NCI-H345 (cell line): ENCODE measurements around the gene ATCAY.
"Not testable (repeated sequence)": the region's sequence is repeated elsewhere in the genome, so short reads cannot be mapped to it uniquely, and the experiment has no call there.

Experiments
- DNase-seq: peaks from one replicate; lab custom pipeline; 2025; lab: John Stamatoyannopoulos, UW

Gene ATCAY

DNA sequence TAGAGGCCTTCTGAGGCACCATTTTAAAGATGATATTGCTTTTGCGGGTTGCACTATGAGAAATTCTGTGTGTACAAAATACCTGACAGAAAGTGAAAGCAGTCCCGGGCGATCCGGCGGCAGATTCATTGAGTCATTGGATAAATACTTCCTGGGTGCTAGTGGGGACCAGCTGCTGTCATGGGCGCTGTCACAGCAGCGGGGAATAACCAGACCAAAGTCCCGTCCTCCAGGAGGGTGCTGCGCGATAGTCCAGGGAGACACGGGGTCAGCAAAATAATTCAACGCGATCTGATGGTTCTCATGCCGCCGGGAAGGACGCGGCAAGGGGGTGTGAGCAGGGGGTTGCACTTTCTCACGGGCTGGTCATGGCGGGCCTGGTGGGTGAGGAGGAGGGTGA lies 25.2 kb upstream of the ATCAY start:
- DNase-seq: no peak

DNA sequence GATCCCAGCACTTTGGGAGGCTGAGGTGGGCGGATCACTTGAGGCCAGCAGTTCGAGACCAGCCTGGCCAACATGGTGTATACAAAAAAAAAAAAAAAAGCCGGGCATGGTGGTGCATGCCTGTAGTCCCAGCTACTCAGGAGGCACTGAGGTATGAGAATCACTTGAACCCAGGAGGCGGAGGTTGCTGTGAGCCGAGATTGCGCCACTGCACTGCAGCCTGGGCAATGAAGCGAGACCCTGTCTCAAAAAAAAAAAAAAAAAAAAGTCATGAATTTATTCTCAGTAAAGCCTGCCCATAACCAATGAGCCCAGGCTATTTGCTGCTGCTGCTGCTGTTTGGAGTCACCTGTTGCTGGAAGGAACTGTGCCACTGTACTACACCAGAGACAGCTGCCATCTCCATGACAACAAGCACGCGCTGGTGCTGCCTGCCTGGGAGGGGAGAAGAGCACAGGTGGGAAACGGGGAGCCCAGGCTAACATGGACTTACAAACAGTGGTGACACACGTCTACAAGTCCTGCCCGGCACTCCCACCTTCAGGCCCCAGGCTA lies 23.0 kb upstream of the ATCAY start:
- peak; percentile 44 for DNase-seq

DNA sequence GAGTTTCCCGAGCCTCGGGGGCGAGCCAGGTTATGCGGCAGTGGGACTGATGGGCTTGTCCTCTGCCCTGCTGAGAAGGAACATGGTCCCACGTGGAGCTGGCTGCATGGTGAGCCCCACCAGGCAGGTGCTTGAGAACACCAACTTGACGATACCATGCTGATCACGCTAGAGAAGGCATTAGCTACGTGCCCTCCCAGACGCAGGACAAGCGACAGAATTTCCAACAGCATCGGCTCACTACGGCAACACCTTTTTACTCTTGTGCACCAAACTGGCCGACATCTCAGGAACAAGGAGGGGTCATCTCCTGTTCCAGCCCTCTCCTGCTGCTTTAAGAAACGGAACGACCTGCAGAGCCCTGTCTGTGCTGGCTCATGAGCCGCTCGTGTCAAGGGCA lies 20.0 kb upstream of the ATCAY start:
- DNase-seq: no peak

DNA sequence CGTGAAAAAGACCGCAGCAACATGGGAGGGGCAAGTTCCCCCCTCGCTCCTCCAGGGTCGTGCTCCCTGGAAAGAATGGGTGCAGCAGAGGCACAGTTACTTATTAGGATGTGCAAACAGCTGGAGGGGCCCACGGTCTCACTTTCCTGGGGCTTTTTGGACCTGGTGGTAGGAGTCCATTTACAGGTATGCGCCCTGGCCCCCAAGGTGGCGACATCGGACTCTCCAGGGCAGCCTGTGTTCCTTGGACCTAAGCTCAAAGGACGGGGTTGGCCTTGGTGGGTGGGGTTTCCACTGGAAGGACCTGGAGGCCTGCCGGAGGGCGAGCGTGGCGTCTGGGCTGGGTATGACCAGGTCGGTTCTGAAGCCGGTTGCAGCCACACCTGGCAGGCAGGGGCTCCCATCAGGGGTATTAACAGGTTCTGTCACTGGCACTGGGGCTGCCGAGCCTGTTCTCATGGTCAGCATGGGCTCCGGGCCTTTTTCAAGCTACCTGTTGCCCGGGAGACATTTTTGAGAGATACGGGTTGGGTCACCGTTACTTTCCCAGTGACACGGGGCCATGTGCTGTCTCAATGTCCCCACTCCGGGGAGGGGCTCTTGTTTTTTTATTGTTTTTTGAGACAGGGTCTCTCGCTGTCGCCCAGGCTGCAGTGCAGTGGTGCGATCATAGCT lies 17.5 kb upstream of the ATCAY start:
- no peak for DNase-seq

DNA sequence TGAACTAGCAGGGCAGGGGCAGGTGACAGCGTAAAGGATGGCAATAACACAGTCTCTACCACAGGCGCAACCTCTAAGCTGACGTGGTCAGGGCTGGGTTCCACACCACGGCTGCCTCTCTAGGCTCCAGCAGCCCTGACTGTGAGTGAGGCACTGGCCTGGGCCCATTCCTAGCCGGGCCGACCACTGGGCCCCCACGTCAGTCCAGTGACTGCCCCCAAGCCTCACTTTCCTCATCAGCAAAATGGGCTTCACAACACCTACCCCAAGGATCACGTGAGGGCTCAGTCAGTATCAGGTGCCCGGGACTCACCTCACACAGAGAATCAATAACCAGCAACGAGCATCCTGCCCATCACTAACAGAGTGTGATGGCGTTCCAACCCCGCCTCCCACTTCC lies 16.8 kb upstream of the ATCAY start:
- DNase-seq: no peak

DNA sequence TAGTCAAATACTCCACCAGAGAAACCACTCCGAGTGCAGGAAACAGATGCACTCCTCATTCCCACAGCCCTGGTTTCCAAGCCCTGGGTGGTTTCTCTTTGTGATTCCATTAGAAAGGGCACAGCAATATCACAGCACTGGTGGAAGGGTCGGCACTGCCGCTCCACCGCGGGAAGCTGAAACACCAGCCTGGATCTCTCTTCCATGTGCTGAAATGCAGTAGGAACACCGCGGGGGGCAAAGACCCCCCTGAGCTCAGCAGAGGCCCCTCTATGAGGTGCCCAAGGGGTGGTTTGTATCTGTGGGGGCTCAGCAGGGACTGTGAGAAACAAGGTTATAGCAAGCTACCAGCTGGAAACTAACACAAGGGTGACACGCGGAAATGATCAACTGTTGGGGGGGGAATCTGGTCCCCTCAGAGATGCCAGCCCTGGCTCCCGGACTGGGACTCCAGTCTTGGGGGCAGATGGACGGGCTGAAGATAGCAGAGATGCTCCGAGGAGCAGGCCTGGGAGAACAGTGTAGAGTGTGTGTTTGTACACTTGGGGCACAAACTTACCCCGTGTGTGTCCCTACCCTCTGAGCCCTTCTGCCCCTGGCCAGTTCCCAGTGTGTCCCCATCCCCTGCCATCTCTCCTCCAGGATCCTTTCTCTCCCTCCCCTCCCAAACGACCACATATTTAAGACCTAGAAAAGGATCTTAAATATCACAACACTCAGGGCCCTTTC lies 13.4 kb upstream of the ATCAY start:
- no peak for DNase-seq

DNA sequence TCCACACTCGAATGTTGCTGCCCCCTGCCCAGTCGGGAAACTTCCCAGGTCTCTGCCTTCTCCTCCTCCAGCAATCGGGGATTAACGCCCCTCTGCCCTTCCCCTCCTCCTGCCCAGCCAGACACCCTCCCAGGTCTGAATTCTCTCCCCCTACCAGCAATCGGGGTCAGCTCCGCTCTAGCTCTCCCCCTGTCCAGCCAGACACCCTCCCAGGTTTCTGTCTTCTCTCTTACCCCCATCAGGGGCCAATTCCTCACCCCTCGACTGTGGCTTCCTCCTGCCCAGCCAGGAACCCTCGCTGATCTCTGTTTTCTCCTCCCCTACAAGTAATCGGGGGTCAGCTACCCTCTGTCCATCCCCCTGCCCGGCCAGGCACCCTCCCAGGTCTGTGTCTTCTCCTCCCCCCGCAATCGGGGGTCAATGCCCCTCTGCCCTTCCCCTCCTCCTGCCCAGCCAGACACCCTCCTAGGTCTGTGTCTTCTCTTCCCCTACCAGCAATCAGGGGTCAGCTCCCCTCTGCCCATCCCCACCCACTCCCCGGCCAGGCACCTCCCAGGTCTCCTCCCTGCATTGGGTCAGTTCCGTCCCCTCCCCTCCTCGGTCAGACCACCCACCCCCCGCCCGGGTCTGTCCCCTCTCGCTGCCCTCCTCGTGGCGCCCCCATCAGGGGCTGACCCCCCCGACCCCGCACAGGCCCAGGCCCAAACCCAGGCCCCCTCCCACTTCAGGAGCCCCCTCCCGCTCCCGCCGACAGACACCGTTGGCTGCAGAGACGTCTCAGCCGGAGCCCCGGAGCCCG lies 12.3 kb upstream of the ATCAY start:
- no peak for DNase-seq

DNA sequence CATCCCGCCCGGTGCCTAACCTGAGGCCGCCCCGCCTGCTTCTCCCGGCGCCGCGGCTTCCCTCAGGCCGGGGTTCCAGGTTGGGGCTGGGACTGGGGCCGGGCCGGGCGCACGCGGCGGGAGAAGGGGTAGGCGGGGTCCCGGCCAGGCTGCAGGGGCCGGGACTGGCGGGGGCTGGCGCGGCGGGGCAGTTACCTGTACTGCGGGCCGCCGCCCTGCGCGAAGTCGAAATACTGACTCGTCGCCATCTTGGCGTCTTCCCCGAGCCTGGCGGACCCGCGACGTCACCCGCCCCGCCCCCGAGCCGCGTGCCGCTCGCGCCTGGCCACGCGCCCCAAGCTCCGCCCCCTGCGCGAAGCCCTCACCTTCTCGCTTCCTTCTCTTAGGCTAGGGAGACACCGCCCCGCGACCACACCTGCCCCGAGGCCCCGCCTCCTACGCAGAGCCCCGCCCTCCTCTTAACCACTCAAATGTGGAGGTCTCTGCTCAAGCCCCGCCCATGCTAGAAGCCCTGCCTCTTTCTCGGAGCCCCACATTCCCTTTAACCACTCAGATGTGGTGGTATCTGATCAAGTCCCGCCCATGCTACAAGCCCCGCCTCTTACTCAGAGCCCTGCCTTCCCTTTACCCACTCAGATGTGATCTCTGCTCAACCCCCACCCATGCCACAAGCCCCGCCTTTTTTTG lies 11.6 kb upstream of the ATCAY start, which contains the start of gene ZFR2:
Gene ZFR2, minus strand, starts transcription at position 269 of the 687 bp plus-strand sequence. Its CDS starts 21 bp downstream, at position 248.
- DNase-seq: no peak

DNA sequence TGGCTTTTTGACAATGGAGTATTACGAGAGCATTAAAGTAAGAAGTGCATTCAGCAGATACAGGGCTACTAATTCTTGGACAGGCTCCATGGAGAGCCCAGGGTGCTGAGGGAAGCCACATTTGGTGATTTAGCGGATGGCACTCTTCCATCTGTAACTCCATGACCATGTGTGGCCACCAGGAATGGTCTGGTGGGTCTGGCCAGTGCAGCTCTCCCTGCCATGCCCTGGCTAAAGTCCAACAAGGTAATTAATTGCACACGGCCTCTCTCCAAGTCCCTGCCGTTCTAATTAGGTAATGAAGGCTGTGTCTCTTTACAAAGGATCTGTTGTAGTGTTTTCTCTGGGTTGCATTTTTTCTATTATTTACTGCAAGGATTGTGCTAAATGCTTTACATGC lies 7.3 kb upstream of the ATCAY start:
- no peak for DNase-seq

DNA sequence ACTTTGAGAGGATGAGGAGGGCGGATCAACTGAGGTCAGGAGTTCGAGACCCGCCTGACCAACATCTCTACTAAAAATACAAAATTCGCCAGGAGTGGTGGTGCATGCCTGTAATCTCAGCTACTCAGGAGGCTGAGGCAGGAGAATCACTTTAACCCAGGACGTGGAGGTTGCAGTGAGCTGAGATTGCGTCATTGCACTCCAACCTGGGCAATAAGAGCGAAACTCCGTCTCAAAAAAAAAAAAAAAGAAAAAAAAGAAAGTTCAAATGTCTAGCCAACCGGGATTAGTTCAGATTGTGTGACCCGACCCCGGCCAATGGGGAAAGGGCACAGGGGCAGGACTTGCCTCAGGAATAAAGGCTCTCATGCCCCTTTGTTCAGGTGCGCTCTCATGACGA lies 5.8 kb upstream of the ATCAY start:
- not testable (repeated sequence) for DNase-seq

DNA sequence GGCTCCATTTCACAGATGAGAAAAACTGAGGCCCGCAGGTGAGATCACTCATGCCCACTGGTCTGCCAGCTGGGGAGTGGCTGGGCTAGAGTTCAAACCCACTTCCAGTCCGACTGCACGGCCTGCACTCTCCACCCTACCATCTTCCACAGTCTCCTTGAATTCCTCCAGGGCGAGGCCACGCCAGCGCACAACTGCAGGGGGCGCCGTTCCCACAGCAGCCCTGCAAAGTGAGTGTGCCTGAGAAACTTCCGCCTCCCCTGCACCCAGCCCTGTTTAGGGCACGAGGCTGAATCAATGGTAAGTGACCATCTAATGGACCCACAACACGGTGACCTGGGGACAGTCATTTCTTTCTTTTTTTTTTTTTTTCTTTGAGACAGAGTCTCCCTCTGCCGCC lies 829 bp upstream of the ATCAY start:
- DNase-seq: no peak

DNA sequence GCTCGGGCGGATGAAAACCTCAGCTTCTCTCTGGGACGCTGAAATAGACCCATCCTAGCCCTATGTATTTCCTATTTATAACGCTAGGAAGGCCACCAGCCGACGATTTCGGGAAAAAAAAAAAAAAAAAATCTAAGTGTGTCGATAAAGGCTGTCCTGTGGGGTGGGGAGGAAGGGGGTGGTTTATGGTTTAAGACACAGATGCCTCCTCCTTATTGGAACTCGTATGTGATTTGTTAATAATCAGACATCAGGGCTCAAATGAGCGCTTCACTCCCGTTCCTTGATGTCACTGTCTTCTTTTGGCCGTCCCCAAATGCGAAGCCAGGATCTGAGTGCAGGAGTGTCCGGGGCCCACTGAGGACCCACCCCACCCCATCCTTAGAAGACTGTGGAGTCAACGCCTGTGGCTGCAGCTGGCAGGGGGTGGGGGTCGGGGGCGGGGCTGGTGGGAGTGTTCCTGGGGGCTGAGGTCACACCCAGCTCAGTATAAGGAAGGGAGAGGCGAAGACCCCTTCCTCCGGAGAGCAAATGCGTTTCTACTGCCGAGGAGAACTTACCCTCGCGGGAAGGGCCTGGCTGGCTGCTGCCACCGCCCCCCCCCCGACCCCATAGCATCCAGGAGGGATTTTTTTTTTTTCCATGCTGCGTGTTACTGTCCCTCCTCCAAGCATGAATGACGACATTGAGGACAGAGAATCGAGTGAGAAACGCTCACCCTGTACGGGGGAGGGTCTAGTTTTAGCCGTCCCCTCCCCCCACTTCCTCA lies 971 bp downstream of the ATCAY start:
- peak; percentile 45 for DNase-seq

DNA sequence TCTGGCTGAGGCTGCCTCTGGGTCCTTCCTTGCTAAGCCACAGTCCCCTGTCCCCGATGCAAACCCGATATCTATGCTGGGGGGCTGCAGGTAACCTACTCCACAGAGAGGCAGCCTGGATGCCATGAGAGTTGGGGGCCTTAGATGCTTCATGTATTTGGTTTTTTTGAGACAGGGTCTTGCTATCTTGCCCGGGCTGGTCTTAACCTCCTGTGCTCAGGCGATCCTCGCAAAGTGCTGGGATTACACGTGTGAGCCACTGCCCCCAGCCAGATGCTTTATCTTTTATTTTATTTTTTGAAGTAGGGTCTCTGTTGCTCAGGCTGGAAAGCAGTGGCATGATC lies 1.5 kb downstream of the ATCAY start:
- no peak for DNase-seq

DNA sequence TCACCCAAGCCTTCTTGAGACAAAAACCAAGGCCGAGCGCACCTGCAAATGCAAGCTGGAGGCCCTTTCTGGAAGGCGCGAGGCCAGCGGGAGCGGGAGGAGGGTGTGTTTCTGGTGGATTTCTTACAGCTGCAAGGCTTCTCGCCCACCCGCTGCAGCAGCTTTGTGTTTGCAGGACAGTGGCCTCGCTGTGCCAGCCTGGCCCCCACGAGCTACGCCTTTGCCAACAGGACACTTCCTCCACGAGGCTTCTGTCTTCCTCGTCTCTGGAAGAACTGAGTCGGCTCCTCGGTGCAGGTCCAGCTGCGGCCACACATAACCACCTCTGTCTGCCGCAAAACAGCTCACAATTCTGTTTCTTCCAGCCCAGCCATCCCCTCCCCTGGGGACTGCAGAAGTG lies 10.1 kb downstream of the ATCAY start:
- DNase-seq: no peak

DNA sequence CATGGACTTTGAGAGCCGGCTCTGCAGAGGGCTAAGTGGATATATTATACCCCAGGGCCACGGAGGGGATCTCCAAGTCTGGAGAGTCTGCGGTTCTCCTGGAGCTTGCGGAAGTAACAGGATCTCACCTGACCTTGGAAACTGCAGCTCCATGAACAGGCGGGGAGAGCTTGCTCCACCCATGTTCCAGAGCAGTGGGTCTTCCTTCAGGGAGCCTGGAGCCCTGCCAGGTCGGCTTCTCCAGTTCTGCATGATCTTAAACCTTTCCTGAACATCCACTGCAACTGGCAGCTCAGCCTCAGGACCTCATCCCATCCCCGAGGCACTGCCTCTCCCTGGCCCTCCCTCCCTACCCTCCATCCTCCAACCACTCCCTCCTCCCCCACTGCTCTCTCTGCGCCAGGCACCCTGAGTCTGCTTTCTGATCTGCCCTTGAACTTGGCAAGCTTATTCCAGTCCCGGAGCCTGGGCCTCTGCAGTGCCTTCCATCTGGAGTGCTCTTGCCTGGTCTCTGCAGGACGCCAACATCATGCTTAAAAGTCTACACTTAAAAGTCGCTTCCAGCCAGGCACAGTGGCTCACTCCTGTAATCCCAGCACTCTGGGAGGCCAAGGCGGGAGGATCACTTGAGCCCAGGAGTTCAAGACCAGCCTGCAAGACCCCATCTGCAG lies 13.2 kb downstream of the ATCAY start:
- DNase-seq: no peak

DNA sequence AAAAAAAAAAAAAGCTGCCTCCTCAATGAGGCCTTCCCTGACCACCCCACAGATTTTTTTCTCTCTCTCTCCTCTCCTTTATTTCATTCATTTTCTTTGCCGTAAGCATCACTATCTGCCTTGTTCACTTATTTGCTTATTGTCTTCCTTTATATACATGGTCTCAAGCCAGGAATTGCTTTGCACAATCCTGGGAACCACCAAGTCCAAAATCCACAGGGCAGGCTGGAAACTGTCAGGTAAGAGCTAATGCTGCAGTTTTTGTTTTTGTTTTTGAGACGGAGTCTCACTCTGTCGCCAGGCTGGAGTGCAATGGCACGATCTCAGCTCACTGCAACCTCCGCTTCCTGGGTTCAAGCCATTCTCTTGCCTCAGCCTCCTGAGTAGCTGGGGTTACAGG lies 14.5 kb downstream of the ATCAY start:
- not testable (repeated sequence) for DNase-seq

DNA sequence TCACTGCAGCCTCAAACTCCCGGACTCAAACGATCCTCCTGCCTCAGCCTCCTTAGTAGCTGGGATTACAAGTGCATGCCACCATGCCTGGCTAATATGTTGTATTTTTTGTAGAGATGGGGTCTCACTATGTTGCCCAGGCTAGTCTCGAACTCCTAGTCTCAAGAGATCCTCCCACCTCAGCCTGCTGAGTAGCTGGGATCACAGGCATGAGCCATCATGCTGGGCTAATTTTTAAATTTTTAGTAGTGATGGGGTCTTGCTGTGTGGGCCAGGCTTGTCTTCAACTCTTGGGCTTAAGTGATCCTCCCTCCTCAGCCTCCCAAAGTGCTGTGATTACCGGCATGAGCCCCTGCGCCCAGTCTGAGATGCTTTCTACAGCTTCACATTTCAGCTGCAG lies 15.3 kb downstream of the ATCAY start:
- no peak for DNase-seq

DNA sequence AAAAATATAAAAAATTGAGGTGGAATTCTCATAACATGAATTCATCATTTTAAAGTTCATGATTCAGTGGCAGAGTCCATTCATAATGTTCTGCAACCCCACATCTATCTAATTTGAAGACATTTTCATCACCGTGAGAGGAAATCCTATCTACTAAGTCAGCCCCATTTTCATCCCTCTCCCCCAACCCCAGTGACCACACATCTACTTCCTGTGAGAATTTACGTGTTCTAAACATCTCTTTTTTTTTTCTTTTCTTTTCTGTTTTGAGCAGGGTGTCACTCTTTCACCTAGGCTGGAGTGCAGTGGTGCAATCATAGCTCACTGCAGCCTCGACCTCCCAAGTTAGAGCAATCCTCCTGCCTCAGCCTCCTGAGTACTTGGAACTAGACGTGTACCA lies 17.5 kb downstream of the ATCAY start:
- DNase-seq: no peak

DNA sequence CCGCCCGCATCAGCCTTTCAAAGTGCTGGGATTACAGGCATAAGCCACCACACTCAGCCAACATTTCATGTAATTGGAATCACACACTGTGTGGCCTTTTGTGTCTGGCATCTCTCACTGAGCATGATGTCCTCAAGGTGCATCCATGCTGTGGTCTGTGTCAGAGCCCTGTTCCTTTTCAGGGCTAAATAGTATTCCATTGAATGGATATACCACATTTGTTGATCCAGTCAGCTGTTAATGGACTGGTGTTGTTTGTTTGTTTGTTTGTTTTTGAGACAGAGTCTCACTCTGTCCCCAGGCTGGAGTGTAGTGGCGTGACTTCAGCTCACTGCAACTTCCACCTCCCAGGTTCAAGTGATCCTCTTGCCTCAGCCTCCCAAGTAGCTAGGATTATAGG lies 17.9 kb downstream of the ATCAY start:
- no peak for DNase-seq

DNA sequence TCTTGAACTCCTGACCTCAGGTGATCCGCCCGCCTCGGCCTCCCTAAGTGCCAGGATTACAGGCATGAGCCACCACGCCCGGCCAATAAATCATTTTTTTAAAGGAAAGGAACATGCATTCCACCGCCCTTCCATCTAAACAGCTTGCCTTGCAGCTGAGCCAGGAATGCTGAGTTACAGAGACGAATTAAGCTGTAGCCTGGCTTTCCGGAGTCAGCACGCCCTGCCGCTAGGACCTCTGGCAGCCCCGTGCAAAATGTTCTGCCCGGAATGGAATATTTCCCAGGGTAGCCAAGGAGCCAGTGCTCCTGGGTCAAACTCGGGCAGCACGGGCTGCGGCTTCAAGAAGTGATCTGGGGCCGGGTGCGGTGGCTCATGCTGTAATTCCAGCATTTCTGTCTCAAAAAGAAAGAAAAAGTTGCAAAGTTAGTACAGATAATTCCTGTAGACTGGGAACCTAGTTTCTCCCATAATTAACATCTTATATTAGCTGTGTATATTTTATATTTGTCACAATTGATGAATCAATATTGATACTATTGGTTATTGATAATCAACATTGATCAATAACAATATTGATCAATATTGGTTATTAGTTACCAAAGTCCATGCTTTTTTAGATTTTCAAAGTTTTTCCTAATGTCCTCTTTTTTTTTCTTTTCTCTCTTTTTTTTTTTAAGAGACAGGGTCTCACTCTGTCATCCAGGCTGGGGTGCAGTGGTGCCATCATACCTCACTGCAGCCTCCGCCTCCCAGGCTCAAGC lies 19.2 kb downstream of the ATCAY start:
- DNase-seq: no peak
